HCT116 (cell line): Measurements from ENCODE around the gene THNSL1. TPM values are rescaled to one million over a fixed set of nuclear protein-coding genes. Genes with fewer than 3 reads are reported as not detected.

ENCODE experiments used
- total RNA-seq: library from RNA; stranded (reverse); gene quantifications from one replicate; pipeline ENCODE4 v1.2.1, GENCODE V29; 2021; ENCODE audit not compliant: unreplicated experiment

THNSL1 gene
- total RNA-seq, 1 experiment from 2014 or later: 7.7 TPM

Other genes with a start within 250 kb of the THNSL1 start
- not detected for gene PRTFDC1, start 64.0 kb upstream of the THNSL1 start, total RNA-seq
- 0.32 TPM for gene ENKUR, start 454 bp upstream of the THNSL1 start, total RNA-seq
- 2.9 TPM for gene GPR158, start 158.4 kb downstream of the THNSL1 start, total RNA-seq